ENCODE results near the gene TNNI2. TPM values are rescaled to one million over a fixed set of nuclear protein-coding genes. Genes with fewer than 3 reads are reported as not detected.

Gene TNNI2
- total and polyA plus RNA-seq, 10 of the 15 experiments (the other 5 are each of a cell fraction or from before 2014, with no cell fraction given), result 0.14 to 0.79 (median 0.37) TPM; not detected in 4

DNA sequence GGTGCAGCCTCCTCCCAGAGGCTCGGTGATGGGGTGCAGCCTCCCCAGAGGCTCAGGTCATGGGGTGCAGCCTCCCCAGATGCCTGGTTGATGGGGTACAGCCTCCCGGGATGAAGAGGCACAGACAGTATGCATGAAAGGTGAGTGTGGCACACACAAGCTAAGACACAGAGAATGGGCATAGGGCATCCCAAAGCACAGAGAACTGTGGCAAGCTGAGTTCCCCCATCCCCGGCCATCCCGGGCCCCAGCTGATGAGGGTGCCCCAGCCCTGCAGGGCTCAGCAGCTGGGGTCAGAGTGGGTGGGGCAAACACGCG lies 8.8 kb upstream of the TNNI2 start:
- Histone ChIP-seq H3K4me1 (ENCODE audit: control insufficient read depth, insufficient read depth, low read length) (no peaks in the 10 kb centered on the region), H3K36me3 (ENCODE audit: control insufficient read depth in 2 of 2, insufficient read depth in 2 of 2, low read length in 1 of 2) (no peaks in the 10 kb centered on the region), H3K27me3 (replicated peaks in 1 of 2; ENCODE audit: control insufficient read depth in 2 of 2, insufficient read depth in 2 of 2, low read length in 1 of 2) (no peaks in the 10 kb centered on the region; a peak in 2 of 4 replicates), H2AFZ (ENCODE audit: control insufficient read depth, low read depth, low read length) (no peak overlapping the region), H3K9ac (ENCODE audit: control insufficient read depth, insufficient read depth, low read length) (no peak overlapping the region), H3K27ac (ENCODE audit: control insufficient read depth, insufficient read depth) (no peak overlapping the region), H3K4me2 (ENCODE audit: control insufficient read depth, insufficient read depth) (no peak overlapping the region), H3K79me2 (ENCODE audit: control insufficient read depth, insufficient read depth, low read length) (no peaks in the 10 kb centered on the region), H3K4me3 (no peak overlapping the region), H4K20me1 (ENCODE audit: control insufficient read depth, insufficient read depth) (no peaks in the 10 kb centered on the region), H3K9me3 (replicated peaks; ENCODE audit: control insufficient read depth, insufficient read depth, low read length) (no peaks in the 10 kb centered on the region)
- RAD21 ChIA-PET (ENCODE audit: unreplicated experiment), result interaction anchor here (1.6 to 7.5 kb wide), 2 partner anchors 138 to 177 kb away, joined by 6 to 107 read pairs; no protein-coding TSS in a partner anchor
- ATAC-seq (no peak; the same call in 2 of the 3 replicates), FAIRE-seq (no peak), DNase-seq (ENCODE audit: low read depth, low spot score) (no peak)
- intact Hi-C loops (cut with micrococcal nuclease; ENCODE audit: unreplicated experiment), result loop anchor here (5.0 kb wide), 1 partner anchor 178 kb away; no protein-coding TSS in a partner anchor
- in situ Hi-C loops (cut with MboI), result no loop called here
- SMC1A ChIA-PET (ENCODE audit: uncharacterized antibody, unreplicated experiment), result interaction anchor here (5.9 kb wide), 1 partner anchor 136 kb away, joined by 65 read pairs; no protein-coding TSS in a partner anchor
- 9% methylated on average over 6 of the region's 6 CpGs for WGBS (ENCODE audit: insufficient coverage, insufficient replicate concordance, low lambda C conversion rate, missing lambda C conversion rate)
- CTCF ChIA-PET, result interaction anchor here (0.6 to 7.9 kb wide), 4 partner anchors 122 to 322 kb away, joined by 3 to 187 read pairs (median 30); no protein-coding TSS in a partner anchor
- no TSS peak for BruUV-seq (replicated peaks)
- POLR2A ChIA-PET, result no interaction called here
- TF ChIP-seq EP300 (IDR thresholded peaks at IDR 0.05; ENCODE audit: borderline replicate concordance in 1 of 2, control insufficient read depth in 1 of 2, low read depth in 2 of 2, low read length in 2 of 2), result no peak
- no peak for TF ChIP-seq POU2F2 (IDR thresholded peaks at IDR 0.05; ENCODE audit: borderline replicate concordance, low read depth, low read length)
- TF ChIP-seq, protein P1, sequence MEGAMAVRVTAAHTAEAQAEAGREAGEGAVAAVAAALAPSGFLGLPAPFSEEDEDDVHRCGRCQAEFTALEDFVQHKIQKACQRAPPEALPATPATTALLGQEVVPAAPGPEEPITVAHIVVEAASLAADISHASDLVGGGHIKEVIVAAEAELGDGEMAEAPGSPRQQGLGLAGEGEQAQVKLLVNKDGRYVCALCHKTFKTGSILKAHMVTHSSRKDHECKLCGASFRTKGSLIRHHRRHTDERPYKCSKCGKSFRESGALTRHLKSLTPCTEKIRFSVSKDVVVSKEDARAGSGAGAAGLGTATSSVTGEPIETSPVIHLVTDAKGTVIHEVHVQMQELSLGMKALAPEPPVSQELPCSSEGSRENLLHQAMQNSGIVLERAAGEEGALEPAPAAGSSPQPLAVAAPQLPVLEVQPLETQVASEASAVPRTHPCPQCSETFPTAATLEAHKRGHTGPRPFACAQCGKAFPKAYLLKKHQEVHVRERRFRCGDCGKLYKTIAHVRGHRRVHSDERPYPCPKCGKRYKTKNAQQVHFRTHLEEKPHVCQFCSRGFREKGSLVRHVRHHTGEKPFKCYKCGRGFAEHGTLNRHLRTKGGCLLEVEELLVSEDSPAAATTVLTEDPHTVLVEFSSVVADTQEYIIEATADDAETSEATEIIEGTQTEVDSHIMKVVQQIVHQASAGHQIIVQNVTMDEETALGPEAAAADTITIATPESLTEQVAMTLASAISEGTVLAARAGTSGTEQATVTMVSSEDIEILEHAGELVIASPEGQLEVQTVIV (IDR thresholded peaks at IDR 0.05; ENCODE audit: borderline replicate concordance, partially characterized antibody), result no peak
- TF ChIP-seq, protein P2, sequence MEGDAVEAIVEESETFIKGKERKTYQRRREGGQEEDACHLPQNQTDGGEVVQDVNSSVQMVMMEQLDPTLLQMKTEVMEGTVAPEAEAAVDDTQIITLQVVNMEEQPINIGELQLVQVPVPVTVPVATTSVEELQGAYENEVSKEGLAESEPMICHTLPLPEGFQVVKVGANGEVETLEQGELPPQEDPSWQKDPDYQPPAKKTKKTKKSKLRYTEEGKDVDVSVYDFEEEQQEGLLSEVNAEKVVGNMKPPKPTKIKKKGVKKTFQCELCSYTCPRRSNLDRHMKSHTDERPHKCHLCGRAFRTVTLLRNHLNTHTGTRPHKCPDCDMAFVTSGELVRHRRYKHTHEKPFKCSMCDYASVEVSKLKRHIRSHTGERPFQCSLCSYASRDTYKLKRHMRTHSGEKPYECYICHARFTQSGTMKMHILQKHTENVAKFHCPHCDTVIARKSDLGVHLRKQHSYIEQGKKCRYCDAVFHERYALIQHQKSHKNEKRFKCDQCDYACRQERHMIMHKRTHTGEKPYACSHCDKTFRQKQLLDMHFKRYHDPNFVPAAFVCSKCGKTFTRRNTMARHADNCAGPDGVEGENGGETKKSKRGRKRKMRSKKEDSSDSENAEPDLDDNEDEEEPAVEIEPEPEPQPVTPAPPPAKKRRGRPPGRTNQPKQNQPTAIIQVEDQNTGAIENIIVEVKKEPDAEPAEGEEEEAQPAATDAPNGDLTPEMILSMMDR (IDR thresholded peaks at IDR 0.05 in 2 of 3, conservative IDR thresholded peaks at IDR 0.05 in 1 of 3; ENCODE audit: control insufficient read depth in 2 of 3, extremely low read depth in 1 of 3, insufficient read depth in 1 of 3, low read depth in 3 of 3, low read length in 3 of 3), result no peak
- TF ChIP-seq CEBPB (IDR thresholded peaks at IDR 0.05; ENCODE audit: borderline replicate concordance in 1 of 2, low read depth in 2 of 2, low read length in 2 of 2), result no peak
- TF ChIP-seq, protein P3, sequence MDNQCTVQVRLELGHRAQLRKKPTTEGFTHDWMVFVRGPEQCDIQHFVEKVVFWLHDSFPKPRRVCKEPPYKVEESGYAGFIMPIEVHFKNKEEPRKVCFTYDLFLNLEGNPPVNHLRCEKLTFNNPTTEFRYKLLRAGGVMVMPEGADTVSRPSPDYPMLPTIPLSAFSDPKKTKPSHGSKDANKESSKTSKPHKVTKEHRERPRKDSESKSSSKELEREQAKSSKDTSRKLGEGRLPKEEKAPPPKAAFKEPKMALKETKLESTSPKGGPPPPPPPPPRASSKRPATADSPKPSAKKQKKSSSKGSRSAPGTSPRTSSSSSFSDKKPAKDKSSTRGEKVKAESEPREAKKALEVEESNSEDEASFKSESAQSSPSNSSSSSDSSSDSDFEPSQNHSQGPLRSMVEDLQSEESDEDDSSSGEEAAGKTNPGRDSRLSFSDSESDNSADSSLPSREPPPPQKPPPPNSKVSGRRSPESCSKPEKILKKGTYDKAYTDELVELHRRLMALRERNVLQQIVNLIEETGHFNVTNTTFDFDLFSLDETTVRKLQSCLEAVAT (IDR thresholded peaks at IDR 0.05), result no peak
- TF ChIP-seq, protein P4, sequence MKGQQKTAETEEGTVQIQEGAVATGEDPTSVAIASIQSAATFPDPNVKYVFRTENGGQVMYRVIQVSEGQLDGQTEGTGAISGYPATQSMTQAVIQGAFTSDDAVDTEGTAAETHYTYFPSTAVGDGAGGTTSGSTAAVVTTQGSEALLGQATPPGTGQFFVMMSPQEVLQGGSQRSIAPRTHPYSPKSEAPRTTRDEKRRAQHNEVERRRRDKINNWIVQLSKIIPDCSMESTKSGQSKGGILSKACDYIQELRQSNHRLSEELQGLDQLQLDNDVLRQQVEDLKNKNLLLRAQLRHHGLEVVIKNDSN (IDR thresholded peaks at IDR 0.05; ENCODE audit: borderline replicate concordance, extremely low read length, insufficient read depth, low read depth, low read length), result no peak
- TF ChIP-seq KAT2A (conservative IDR thresholded peaks at IDR 0.05; ENCODE audit: control insufficient read depth, low read depth, low read length), result no peak
- TF ChIP-seq CBX5 (IDR thresholded peaks at IDR 0.05; ENCODE audit: low read depth), result no peak
- TF ChIP-seq NFYB (IDR thresholded peaks at IDR 0.05; ENCODE audit: insufficient read depth, low read depth, low read length), result no peak
- TF ChIP-seq ZNF622 (IDR thresholded peaks at IDR 0.05), result no peak
- no peak for TF ChIP-seq YBX1 (IDR thresholded peaks at IDR 0.05)
